Activated CD4-positive, alpha-beta T cell treated with anti-CD3 and anti-CD28 coated beads for 36 hours (primary cell): ENCODE results near the gene NKRF. TPM values are rescaled to one million over a fixed set of nuclear protein-coding genes. Genes with fewer than 3 reads are reported as not detected.
A peak's percentile ranks its signal among the peaks of the same experiment; 100 is the strongest.
"Not testable (repeated sequence)": the region's sequence is repeated elsewhere in the genome, so short reads cannot be mapped to it uniquely, and the experiment has no call there.

ENCODE experiments used
- ATAC-seq: fragments of 200-7000 bp; cut with Tn5 transposase; one replicate; pipeline ENCODE4 v1.10.0; 2021; ENCODE audit warnings: mild to moderate bottlenecking, moderate library complexity
- CTCF ChIA-PET: fragments of 350-600 bp; sonication (Branson Sonifier 250); formaldehyde crosslinking; loops from one replicate; lab custom pipeline; 2021; ENCODE audit warnings: antibody characterized with exemption; lab: Charles Lee
- POLR2A ChIA-PET: fragments of 350-600 bp; sonication (Branson Sonifier 250); formaldehyde crosslinking; loops from one replicate; lab custom pipeline; 2021; ENCODE audit warnings: antibody characterized with exemption, inconsistent platforms; lab: Charles Lee
- DNase-seq: peaks from one replicate; pipeline ENCODE4 v3.0.0-alpha.2; 2020
- H3K27ac Mint-ChIP-seq: one replicate; pipeline ENCODE4 v1.8.0; 2021; ENCODE audit warnings: mixed read lengths
- H3K27me3 Mint-ChIP-seq: one replicate; pipeline ENCODE4 v1.8.0; 2021; ENCODE audit warnings: mixed read lengths
- H3K36me3 Mint-ChIP-seq: one replicate; pipeline ENCODE4 v1.8.0; 2021; ENCODE audit warnings: low read depth, mixed read lengths
- H3K4me1 Mint-ChIP-seq: one replicate; pipeline ENCODE4 v1.8.0; 2021; ENCODE audit warnings: mixed read lengths
- H3K4me3 Mint-ChIP-seq: one replicate; pipeline ENCODE4 v1.8.0; 2021; ENCODE audit warnings: mild to moderate bottlenecking, moderate library complexity, mixed read lengths
- H3K9me3 Mint-ChIP-seq: one replicate; pipeline ENCODE4 v1.8.0; 2021; ENCODE audit warnings: low read depth, mixed read lengths
- intact Hi-C, 2 experiments: fragments of 100-400 bp; cut with DNase I in 1 of 2; cut with micrococcal nuclease in 1 of 2; formaldehyde crosslinking; loops; one replicate each; pipeline versions ENCODE4 v1.14.2 to v1.15.1; 2022 to 2024; cut with DNase I, micrococcal nuclease
- total RNA-seq, 2 experiments: library from RNA; stranded (reverse); gene quantifications; one replicate each; pipeline ENCODE4 v1.2.3, GENCODE V29; 2021

The NKRF gene
- total RNA-seq, 2 experiments from 2014 or later = 23.8 to 25.0 TPM

DNA sequence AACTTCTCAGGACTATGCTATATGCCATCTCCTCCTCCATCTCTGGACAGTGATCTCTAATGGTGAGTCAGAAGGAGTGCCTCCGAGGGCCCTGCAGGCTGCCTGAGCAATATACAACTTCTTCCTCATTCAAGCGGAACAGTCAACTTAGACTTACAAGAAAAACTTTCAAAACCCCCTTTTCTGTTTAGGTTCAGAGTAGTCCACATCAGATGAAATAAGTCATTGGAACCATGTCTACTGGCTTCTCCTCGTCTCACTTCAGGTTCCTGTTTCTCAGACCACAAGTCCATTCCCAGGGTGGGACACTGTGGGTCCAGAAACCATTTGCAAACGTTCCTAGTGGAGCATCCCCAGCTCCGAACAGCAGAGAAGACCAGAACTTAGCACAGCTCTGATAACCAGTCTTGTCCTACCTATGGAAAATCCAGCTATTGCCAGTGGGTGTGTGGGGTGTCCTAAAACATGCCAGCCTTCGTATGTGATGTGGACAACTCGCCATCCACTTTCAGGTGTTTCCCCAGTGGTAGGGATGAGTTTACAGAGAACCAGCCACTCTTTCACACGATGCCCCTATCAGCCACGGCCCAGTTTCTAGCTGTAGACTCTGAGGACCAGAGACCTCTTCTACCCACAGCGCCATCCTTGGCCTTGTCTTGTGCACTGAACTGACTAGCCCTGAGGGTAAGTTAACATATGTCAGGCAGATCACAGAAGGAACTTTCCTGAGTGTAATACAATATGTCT lies 32.7 kb upstream of the NKRF start:
- intact Hi-C loops = no loop called here
- H3K36me3 Mint-ChIP-seq = peaks cover 36% of the 10 kb centered on the region
- no peaks in the 10 kb centered on the region for H3K9me3 Mint-ChIP-seq
- ATAC-seq (peak; percentile 49), DNase-seq (no peak)
- H3K4me1 Mint-ChIP-seq = peaks cover 23% of the 10 kb centered on the region
- CTCF ChIA-PET = no interaction called here
- POLR2A ChIA-PET = no interaction called here
- no peaks in the 10 kb centered on the region for H3K27me3 Mint-ChIP-seq
- H3K4me3 Mint-ChIP-seq = no peak overlapping the region
- no peak overlapping the region for H3K27ac Mint-ChIP-seq

DNA sequence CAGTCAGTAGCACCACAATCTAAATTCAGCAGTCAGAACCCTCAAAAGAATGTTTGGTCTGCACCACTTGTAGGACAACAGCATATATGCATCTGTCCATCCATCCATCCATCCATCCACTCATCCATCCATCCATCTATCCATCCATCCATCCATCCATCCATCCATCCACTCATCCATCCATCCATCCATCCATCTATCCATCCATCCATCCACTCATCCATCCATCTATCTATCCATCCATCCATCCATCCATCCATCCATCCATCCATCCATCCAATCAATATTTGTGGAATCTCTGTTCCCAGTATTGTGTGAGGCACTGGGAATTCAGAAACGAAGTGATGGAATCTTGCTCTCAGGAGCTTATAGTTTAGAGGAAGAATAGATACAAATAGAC lies 31.2 kb upstream of the NKRF start:
- DNase-seq, intact Hi-C loops, H3K4me3 Mint-ChIP-seq, H3K27me3 Mint-ChIP-seq, POLR2A ChIA-PET, ATAC-seq, H3K27ac Mint-ChIP-seq, CTCF ChIA-PET, H3K9me3 Mint-ChIP-seq: not testable (repeated sequence)
- peaks cover 23% of the 10 kb centered on the region for H3K4me1 Mint-ChIP-seq
- peaks cover 46% of the 10 kb centered on the region for H3K36me3 Mint-ChIP-seq

DNA sequence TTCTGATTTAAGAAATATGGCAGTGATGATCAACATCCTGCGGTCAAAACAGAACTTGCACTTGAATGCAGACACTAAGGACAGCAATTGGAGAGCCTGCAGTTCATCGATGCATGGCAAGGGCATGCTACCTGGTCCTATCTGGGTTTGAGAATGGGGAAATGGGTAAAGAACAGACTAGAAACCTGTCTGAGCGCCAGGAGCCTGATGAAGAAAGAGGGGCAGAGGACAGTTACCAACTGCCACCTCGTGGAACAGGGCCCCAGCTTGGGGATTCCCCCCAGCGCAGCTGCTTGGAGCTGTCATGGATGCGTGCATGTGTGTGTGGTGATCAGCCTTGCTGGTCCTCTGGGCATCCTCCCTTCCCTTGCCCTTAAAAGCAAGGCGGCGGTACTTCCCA lies 30.2 kb upstream of the NKRF start:
- Mint-ChIP-seq H3K4me3 (no peak overlapping the region), H3K4me1 (peaks cover 23% of the 10 kb centered on the region), H3K9me3 (no peaks in the 10 kb centered on the region), H3K27me3 (no peaks in the 10 kb centered on the region), H3K36me3 (peaks cover 46% of the 10 kb centered on the region), H3K27ac (no peak overlapping the region)
- DNase-seq = peak; percentile 24
- intact Hi-C loops = no loop called here
- ChIA-PET POLR2A (no interaction called here), CTCF (no interaction called here)
- peak; percentile 55 for ATAC-seq

DNA sequence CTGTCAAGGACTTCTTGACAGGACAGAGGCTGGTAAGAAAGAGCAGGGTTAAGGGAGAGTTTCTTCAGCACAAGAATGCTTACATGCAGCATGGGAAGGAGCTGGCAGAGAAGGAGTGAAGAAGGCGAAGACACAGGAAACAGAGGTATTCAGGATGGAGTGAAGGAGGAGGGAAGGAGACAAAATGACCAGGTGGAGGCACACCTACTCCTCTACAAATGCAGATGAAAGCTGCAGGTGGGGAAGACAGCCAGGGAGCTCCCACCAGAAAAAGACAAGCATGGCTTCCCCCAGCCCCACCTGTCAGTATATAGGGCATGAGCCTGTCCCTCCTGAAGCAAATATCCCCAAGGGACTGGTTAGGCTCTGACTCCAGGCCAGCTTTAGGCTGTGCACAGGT lies 29.6 kb upstream of the NKRF start:
- H3K4me3 Mint-ChIP-seq = no peak overlapping the region
- POLR2A ChIA-PET = no interaction called here
- peaks cover 43% of the 10 kb centered on the region for H3K36me3 Mint-ChIP-seq
- CTCF ChIA-PET = no interaction called here
- peak overlapping the region; percentile 78 for H3K27ac Mint-ChIP-seq
- DNase-seq = no peak
- H3K9me3 Mint-ChIP-seq = no peaks in the 10 kb centered on the region
- ATAC-seq = no peak
- no peaks in the 10 kb centered on the region for H3K27me3 Mint-ChIP-seq
- peaks cover 23% of the 10 kb centered on the region for H3K4me1 Mint-ChIP-seq
- intact Hi-C loops = no loop called here

DNA sequence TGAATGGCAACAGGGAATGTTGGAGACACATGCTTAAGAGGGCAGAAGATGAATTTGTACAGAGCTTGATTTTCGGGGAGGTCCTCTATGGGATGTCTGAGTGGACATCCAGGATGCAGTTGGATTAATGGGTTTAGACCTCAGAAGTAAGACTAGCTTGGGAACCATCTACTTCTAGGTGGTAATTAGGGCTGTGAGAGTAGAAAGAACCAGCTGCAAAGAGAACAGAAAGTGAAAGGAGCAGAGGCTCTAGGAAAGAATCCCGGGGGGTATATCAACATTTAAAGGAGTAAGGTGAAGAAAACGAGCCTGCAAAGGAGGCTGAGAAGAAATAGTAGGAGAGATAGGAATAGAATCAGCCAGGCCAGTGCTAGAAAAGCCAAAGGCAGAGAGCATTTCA lies 29.0 kb upstream of the NKRF start:
- Mint-ChIP-seq H3K4me3 (no peak overlapping the region), H3K36me3 (peaks cover 40% of the 10 kb centered on the region), H3K9me3 (no peaks in the 10 kb centered on the region), H3K27me3 (no peaks in the 10 kb centered on the region), H3K4me1 (peaks cover 21% of the 10 kb centered on the region), H3K27ac (peak overlapping the region; percentile 67)
- no peak for DNase-seq
- ATAC-seq = no peak
- ChIA-PET CTCF (interaction anchor here (1.0 kb wide), 1 partner anchor 9 kb away, joined by 5 read pairs; no protein-coding TSS in a partner anchor), POLR2A (interaction anchor here (0.7 kb wide), 1 partner anchor 61 kb away, joined by 3 read pairs; the partner anchor contains the start of gene UBE2A)
- intact Hi-C loops = no loop called here

DNA sequence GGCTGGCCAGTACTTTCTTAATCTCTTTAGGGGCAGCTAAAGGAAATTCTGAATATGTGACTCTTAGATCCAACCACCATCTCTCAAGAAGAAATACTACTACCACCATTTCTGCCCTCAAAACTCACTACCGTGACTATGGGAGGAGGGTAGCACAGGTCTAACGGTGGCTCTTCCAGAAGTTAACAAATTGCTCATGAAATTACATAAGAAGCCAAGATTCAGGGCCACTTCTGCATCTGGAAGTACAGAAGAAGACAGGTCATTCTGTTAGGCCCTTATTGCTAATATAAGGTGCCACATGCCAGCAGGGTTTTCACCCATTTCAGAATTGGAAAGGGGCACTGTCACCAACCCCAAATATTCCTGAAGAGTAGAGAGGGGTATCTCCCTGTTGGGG lies 19.6 kb upstream of the NKRF start:
- no peaks in the 10 kb centered on the region for H3K4me1 Mint-ChIP-seq
- no peak overlapping the region for H3K4me3 Mint-ChIP-seq
- intact Hi-C loops = no loop called here
- no peak overlapping the region for H3K27ac Mint-ChIP-seq
- DNase-seq (no peak), ATAC-seq (no peak)
- CTCF ChIA-PET = no interaction called here
- no peaks in the 10 kb centered on the region for H3K27me3 Mint-ChIP-seq
- POLR2A ChIA-PET = no interaction called here
- H3K9me3 Mint-ChIP-seq = no peaks in the 10 kb centered on the region
- peaks cover 19% of the 10 kb centered on the region for H3K36me3 Mint-ChIP-seq

DNA sequence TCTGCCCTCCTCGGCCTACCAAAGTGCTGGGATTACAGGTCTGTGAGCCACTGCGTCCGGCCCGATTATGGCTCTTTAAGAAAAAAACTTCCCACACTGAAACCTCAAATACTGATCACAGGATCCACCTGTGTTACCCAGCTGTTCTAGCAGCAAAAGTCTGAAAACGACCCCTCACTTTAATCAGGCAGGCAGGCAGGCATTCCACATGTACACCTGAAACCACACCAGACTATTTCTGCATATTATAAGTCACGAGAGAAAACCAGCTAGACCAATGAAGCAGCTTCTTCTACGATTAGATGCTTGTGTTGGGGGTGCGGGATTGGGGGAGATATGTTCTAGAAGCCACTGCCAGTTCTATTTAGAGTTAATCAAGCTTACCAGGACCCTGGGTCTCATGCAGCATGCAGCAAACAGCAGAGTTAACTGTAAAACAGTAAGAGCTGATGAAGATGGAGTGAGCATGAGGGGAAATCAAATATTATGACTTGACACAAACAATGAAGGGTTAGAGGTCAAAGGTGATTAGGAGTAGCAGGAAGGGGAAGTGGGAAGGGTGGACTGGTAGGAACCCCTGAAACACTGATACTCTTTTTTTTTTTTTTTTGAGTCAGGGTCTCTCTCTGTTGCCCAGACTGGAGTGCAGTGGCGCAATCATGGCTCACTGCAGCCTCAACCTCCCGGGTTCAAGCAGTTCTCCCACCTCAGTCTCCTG lies 18.9 kb upstream of the NKRF start:
- DNase-seq (no peak), ATAC-seq (no peak)
- Mint-ChIP-seq H3K27me3 (no peaks in the 10 kb centered on the region), H3K36me3 (peaks cover 17% of the 10 kb centered on the region), H3K9me3 (no peaks in the 10 kb centered on the region), H3K4me1 (no peaks in the 10 kb centered on the region), H3K27ac (peak overlapping the region; percentile 14), H3K4me3 (no peak overlapping the region)
- ChIA-PET POLR2A (interaction anchor here (0.6 kb wide), 1 partner anchor 13 kb away, joined by 3 read pairs; no protein-coding TSS in a partner anchor), CTCF (no interaction called here)
- intact Hi-C loops = no loop called here

- Mint-ChIP-seq H3K27me3 (no peaks in the 10 kb centered on the region), H3K36me3 (peaks cover 15% of the 10 kb centered on the region), H3K9me3 (no peaks in the 10 kb centered on the region), H3K4me3 (no peak overlapping the region), H3K4me1 (no peaks in the 10 kb centered on the region), H3K27ac (no peak overlapping the region)
- ATAC-seq (no peak), DNase-seq (no peak)
- CTCF ChIA-PET = no interaction called here
- POLR2A ChIA-PET = interaction anchor here (0.6 kb wide), 1 partner anchor 13 kb away, joined by 3 read pairs; no protein-coding TSS in a partner anchor
- intact Hi-C loops = no loop called here
Measured at GRCh38 chrX:119624417-119624816, 18.2 kb upstream of the NKRF start.

GRCh38 chrX:119622356-119623232 lies 16.4 kb upstream of the NKRF start:
- CTCF ChIA-PET = interaction anchor here (0.6 to 1.1 kb wide), 4 partner anchors 13 to 409 kb away, joined by 3 to 4 read pairs (median 3); no protein-coding TSS in a partner anchor

GRCh38 chrX:119618439-119618838 lies 12.2 kb upstream of the NKRF start:
- Mint-ChIP-seq H3K27me3 (no peaks in the 10 kb centered on the region), H3K4me1 (peaks cover 4% of the 10 kb centered on the region), H3K9me3 (no peaks in the 10 kb centered on the region), H3K27ac (no peak overlapping the region), H3K36me3 (peaks cover 13% of the 10 kb centered on the region), H3K4me3 (no peak overlapping the region)
- ChIA-PET CTCF (interaction anchor here (0.9 kb wide), 1 partner anchor 8 kb away, joined by 3 read pairs; no protein-coding TSS in a partner anchor), POLR2A (no interaction called here)
- ATAC-seq (no peak), DNase-seq (no peak)
- intact Hi-C loops = no loop called here

More at GRCh38 chrX:119622356-119623232, 16.4 kb upstream of the NKRF start:
- Mint-ChIP-seq H3K36me3 (peaks cover 10% of the 10 kb centered on the region), H3K27me3 (no peaks in the 10 kb centered on the region), H3K4me1 (no peaks in the 10 kb centered on the region), H3K27ac (peak overlapping the region; percentile 31), H3K9me3 (no peaks in the 10 kb centered on the region), H3K4me3 (no peak overlapping the region)
- intact Hi-C loops = no loop called here
- no peak for ATAC-seq
- POLR2A ChIA-PET = no interaction called here
- DNase-seq = no peak
